ENCODE results near the gene STMND1.

Gene STMND1

DNA sequence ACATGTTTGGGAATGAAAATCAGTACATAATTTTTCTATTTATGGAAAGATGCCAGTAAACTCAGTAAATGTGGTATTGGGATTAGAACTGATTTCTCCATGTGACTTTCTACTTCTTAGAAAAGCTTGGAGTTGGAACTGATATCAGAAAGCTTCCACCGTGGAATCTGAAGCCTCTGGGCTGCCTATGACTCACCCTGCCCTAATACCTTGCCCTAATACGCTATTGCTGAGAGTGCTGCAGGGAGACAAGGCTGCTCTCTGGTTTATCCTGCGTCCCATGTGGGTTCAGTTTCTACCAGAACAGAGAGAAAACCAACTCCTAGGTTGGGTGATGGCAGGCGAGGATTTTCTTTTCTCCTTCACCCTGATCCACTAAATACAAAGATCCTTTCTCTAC, 3.3 kb upstream of the STMND1 start:
- Histone ChIP-seq H3K4ac (ENCODE audit: low read depth, low read length) (no peak overlapping the region), H3K9ac (ENCODE audit: low read length) (no peak overlapping the region), H3K27me3 (ENCODE audit: insufficient read depth, low read length, poor library complexity) (peaks cover 11% of the 10 kb centered on the region), H4K5ac (ENCODE audit: low read length) (no peak overlapping the region), H3K79me1 (ENCODE audit: low read length) (no peaks in the 10 kb centered on the region), H2AK5ac (ENCODE audit: low read length) (no peak overlapping the region), H3K56ac (ENCODE audit: low read length) (no peak overlapping the region), H3K36me3 (ENCODE audit: control insufficient read depth, insufficient read depth, low read length) (no peaks in the 10 kb centered on the region), H4K8ac (ENCODE audit: low read depth, low read length) (no peak overlapping the region), H3K27ac (ENCODE audit: low read depth, low read length) (no peak overlapping the region), H3K4me2 (ENCODE audit: low read length) (no peak overlapping the region), H3K79me2 (ENCODE audit: control insufficient read depth, insufficient read depth, low read length) (no peaks in the 10 kb centered on the region), H2BK15ac (replicated peaks; ENCODE audit: low read depth) (no peak overlapping the region), H3K23ac (ENCODE audit: low read length) (no peak overlapping the region), H3K18ac (ENCODE audit: low read length) (no peak overlapping the region), H2BK120ac (ENCODE audit: low read depth, low read length) (no peak overlapping the region), H3K4me3 (ENCODE audit: low read length) (no peak overlapping the region), H2BK5ac (ENCODE audit: low read length) (no peak overlapping the region), H3K4me1 (ENCODE audit: control insufficient read depth, low read depth, low read length) (no peaks in the 10 kb centered on the region)
- WGBS (ENCODE audit: extremely low coverage, insufficient coverage, low lambda C conversion rate): no CpG with 5 or more reads among the region's 4 CpGs
- DNase-seq: peak; percentile 79

DNA sequence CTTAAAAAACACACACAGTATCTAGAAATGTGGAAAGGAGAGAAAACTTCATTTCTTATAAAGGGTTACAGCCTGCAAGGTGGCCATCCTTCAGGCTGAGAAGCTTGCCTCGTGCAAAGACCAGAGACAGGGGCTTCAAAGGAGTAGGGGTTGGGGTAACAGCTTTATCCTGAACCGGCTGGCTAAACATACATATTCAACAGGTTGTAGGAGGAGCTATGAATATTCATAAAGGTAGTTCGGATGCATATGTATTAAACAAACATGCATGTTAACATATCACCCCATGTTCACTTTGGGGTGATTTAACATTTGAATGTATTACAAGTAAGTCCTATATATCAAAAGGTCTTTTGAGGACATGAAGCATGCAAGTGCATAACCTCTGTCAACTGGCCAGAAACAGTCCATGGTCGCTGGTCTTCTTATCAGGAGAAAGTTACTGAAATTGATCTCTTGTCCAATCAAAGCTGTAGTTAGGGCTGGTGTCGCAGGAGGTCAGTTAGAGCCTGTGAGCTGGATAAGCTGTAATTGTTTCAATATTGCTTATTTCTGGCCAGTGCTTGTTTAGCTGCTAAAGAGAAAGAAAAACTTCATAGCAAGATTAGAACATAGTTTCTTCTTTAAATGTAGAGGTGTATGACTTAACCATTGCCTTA, 2.3 kb upstream of the STMND1 start:
- Histone ChIP-seq H3K18ac (ENCODE audit: low read length) (no peak overlapping the region), H3K27me3 (ENCODE audit: insufficient read depth, low read length, poor library complexity) (peaks cover 11% of the 10 kb centered on the region), H3K56ac (ENCODE audit: low read length) (no peak overlapping the region), H3K4ac (ENCODE audit: low read depth, low read length) (no peak overlapping the region), H3K9ac (ENCODE audit: low read length) (no peak overlapping the region), H3K27ac (ENCODE audit: low read depth, low read length) (no peak overlapping the region), H2BK5ac (ENCODE audit: low read length) (no peak overlapping the region), H3K79me2 (ENCODE audit: control insufficient read depth, insufficient read depth, low read length) (no peaks in the 10 kb centered on the region), H2AK5ac (ENCODE audit: low read length) (no peak overlapping the region), H3K4me3 (ENCODE audit: low read length) (no peak overlapping the region), H3K79me1 (ENCODE audit: low read length) (no peaks in the 10 kb centered on the region), H3K36me3 (ENCODE audit: control insufficient read depth, insufficient read depth, low read length) (no peaks in the 10 kb centered on the region), H3K4me2 (ENCODE audit: low read length) (no peak overlapping the region), H2BK15ac (replicated peaks; ENCODE audit: low read depth) (no peak overlapping the region), H4K5ac (ENCODE audit: low read length) (no peak overlapping the region), H3K23ac (ENCODE audit: low read length) (no peak overlapping the region), H2BK120ac (ENCODE audit: low read depth, low read length) (no peak overlapping the region), H3K4me1 (ENCODE audit: control insufficient read depth, low read depth, low read length) (no peaks in the 10 kb centered on the region), H4K8ac (ENCODE audit: low read depth, low read length) (no peak overlapping the region)
- DNase-seq: no peak
- no CpG with 5 or more reads among the region's 5 CpGs for WGBS (ENCODE audit: extremely low coverage, insufficient coverage, low lambda C conversion rate)

DNA sequence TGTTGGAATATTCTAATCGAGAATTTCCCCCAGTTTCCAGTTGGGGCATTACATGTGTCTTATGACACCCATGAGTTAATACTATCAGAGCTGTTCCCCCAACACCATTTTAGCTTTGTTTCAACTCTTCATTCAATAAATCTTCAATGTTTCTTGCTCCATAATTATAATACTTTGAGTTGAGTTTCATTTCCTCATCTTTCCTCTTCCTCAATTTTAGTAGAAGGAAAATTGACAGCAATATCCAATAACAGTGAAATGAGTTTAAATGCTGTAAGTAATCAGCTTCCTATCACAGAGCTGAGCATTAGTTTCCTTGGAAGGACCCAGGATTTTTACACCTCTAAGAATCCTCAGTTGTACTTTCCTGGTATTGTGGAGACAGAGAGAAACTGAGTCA, 1.0 kb upstream of the STMND1 start:
- WGBS (ENCODE audit: extremely low coverage, insufficient coverage, low lambda C conversion rate): no CpG with 5 or more reads among the region's 1 CpG
- Histone ChIP-seq H2AK5ac (ENCODE audit: low read length) (no peak overlapping the region), H2BK5ac (ENCODE audit: low read length) (no peak overlapping the region), H3K18ac (ENCODE audit: low read length) (no peak overlapping the region), H3K36me3 (ENCODE audit: control insufficient read depth, insufficient read depth, low read length) (no peaks in the 10 kb centered on the region), H4K5ac (ENCODE audit: low read length) (no peak overlapping the region), H3K4me2 (ENCODE audit: low read length) (no peak overlapping the region), H3K27ac (ENCODE audit: low read depth, low read length) (no peak overlapping the region), H3K79me1 (ENCODE audit: low read length) (no peaks in the 10 kb centered on the region), H3K56ac (ENCODE audit: low read length) (no peak overlapping the region), H2BK120ac (ENCODE audit: low read depth, low read length) (no peak overlapping the region), H3K9ac (ENCODE audit: low read length) (no peak overlapping the region), H3K4me3 (ENCODE audit: low read length) (no peak overlapping the region), H3K4ac (ENCODE audit: low read depth, low read length) (no peak overlapping the region), H3K23ac (ENCODE audit: low read length) (no peak overlapping the region), H4K8ac (ENCODE audit: low read depth, low read length) (no peak overlapping the region), H3K4me1 (ENCODE audit: control insufficient read depth, low read depth, low read length) (no peaks in the 10 kb centered on the region), H2BK15ac (replicated peaks; ENCODE audit: low read depth) (no peak overlapping the region), H3K27me3 (ENCODE audit: insufficient read depth, low read length, poor library complexity) (peaks cover 11% of the 10 kb centered on the region), H3K79me2 (ENCODE audit: control insufficient read depth, insufficient read depth, low read length) (no peaks in the 10 kb centered on the region)
- DNase-seq: no peak

DNA sequence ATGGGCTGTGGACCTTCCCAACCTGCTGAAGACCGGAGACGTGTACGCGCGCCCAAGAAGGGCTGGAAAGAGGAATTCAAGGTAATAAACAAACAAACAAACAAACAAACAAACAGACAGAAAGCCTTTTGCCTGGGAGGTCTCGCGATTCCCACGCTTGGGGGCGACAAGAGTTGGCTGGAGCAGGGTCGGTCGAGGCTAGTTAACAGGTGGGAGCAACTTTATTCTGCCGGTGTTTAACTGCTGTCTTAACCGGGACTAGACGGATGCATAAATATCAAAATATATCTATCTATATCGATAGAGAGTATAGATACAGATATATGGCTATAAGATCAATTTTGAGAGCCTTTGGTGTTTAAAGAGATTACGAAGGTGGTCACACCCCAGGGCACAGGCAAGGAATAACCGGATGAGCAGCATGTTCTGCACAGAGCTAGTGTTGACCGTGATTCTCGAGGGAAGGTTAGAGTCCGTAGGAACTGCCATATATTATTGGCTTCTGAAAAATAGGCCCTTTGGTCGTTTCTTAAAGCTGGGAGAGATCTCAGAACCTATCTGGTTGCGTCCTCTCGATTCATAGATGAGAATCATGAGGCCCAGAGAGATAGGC, 514 bp downstream of the STMND1 start:
- Histone ChIP-seq H2BK5ac (ENCODE audit: low read length) (no peak overlapping the region), H4K8ac (ENCODE audit: low read depth, low read length) (no peak overlapping the region), H4K5ac (ENCODE audit: low read length) (no peak overlapping the region), H2BK120ac (ENCODE audit: low read depth, low read length) (no peak overlapping the region), H3K4me3 (ENCODE audit: low read length) (peak overlapping the region; percentile 25), H3K79me2 (ENCODE audit: control insufficient read depth, insufficient read depth, low read length) (no peaks in the 10 kb centered on the region), H3K56ac (ENCODE audit: low read length) (peak overlapping the region; percentile 73), H3K27ac (ENCODE audit: low read depth, low read length) (no peak overlapping the region), H3K4ac (ENCODE audit: low read depth, low read length) (no peak overlapping the region), H3K36me3 (ENCODE audit: control insufficient read depth, insufficient read depth, low read length) (no peaks in the 10 kb centered on the region), H3K4me2 (ENCODE audit: low read length) (peak overlapping the region; percentile 61), H3K23ac (ENCODE audit: low read length) (peak overlapping the region; percentile 24), H3K79me1 (ENCODE audit: low read length) (no peaks in the 10 kb centered on the region), H3K18ac (ENCODE audit: low read length) (no peak overlapping the region), H3K9ac (ENCODE audit: low read length) (peak overlapping the region; percentile 32), H2BK15ac (replicated peaks; ENCODE audit: low read depth) (no peak overlapping the region), H3K4me1 (ENCODE audit: control insufficient read depth, low read depth, low read length) (no peaks in the 10 kb centered on the region), H3K27me3 (ENCODE audit: insufficient read depth, low read length, poor library complexity) (peaks cover 11% of the 10 kb centered on the region), H2AK5ac (ENCODE audit: low read length) (no peak overlapping the region)
- WGBS (ENCODE audit: extremely low coverage, insufficient coverage, low lambda C conversion rate): no CpG with 5 or more reads among the region's 23 CpGs
- DNase-seq: no peak

DNA sequence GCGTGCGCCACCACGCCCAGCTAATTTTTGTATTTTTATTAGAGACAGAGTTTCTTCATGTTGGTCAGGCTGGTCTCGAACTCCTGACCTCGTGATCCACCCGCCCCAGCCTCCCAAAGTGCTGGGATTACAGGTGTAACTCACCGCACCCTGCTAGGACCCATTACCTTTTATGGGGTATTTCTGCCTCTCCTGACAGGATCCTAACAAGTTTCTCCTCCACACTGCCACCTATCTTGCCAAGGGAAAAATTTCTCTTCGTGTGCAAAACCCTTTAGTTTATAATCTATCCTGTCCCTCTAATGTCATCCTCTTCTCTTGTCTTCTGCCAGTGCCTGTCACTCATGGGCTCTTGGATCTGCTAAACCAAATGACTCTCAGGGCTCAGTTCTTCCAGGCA, 1.9 kb downstream of the STMND1 start:
- no peaks in the 10 kb centered on the region for H3K79me2 ChIP-seq (ENCODE audit: control insufficient read depth, insufficient read depth, low read length)
- no peak overlapping the region for H3K18ac ChIP-seq (ENCODE audit: low read length)

DNA sequence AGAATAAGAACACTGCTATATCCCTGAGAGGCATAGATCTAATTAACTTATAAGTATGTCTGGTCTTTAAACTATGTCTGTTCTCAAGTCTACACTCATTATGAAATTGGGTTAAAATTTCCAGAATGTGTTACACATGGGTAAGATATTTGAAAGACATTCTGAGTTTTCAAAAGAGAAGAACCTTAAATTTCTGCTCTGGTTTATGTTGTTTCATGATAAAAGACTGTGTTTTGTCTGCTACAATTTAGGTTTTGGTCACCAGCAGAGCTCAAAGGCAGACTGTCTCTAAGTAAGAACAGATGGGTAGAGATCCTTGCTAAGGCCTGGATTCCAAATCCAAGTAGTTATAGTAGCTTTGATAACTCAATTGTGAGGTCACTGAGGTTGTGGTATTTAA, 6.0 kb downstream of the STMND1 start:
- Histone ChIP-seq H3K36me3 (ENCODE audit: control insufficient read depth, insufficient read depth, low read length) (no peaks in the 10 kb centered on the region), H3K27ac (ENCODE audit: low read depth, low read length) (no peak overlapping the region), H2BK15ac (replicated peaks; ENCODE audit: low read depth) (no peak overlapping the region), H2BK120ac (ENCODE audit: low read depth, low read length) (no peak overlapping the region), H3K4me1 (ENCODE audit: control insufficient read depth, low read depth, low read length) (no peaks in the 10 kb centered on the region), H3K56ac (ENCODE audit: low read length) (no peak overlapping the region), H4K8ac (ENCODE audit: low read depth, low read length) (no peak overlapping the region), H3K9ac (ENCODE audit: low read length) (no peak overlapping the region), H3K18ac (ENCODE audit: low read length) (no peak overlapping the region), H3K23ac (ENCODE audit: low read length) (no peak overlapping the region), H2AK5ac (ENCODE audit: low read length) (no peak overlapping the region), H3K4me2 (ENCODE audit: low read length) (no peak overlapping the region), H3K79me2 (ENCODE audit: control insufficient read depth, insufficient read depth, low read length) (no peaks in the 10 kb centered on the region), H3K79me1 (ENCODE audit: low read length) (no peaks in the 10 kb centered on the region), H3K4ac (ENCODE audit: low read depth, low read length) (no peak overlapping the region), H3K4me3 (ENCODE audit: low read length) (no peak overlapping the region), H2BK5ac (ENCODE audit: low read length) (no peak overlapping the region), H3K27me3 (ENCODE audit: insufficient read depth, low read length, poor library complexity) (peaks cover 3% of the 10 kb centered on the region), H4K5ac (ENCODE audit: low read length) (no peak overlapping the region)
- DNase-seq: no peak

More for the DNA sequence above, 1.9 kb downstream of the STMND1 start:
- Histone ChIP-seq H2BK15ac (replicated peaks; ENCODE audit: low read depth) (no peak overlapping the region), H4K8ac (ENCODE audit: low read depth, low read length) (no peak overlapping the region), H3K27ac (ENCODE audit: low read depth, low read length) (no peak overlapping the region), H2AK5ac (ENCODE audit: low read length) (no peak overlapping the region), H3K36me3 (ENCODE audit: control insufficient read depth, insufficient read depth, low read length) (no peaks in the 10 kb centered on the region), H3K4ac (ENCODE audit: low read depth, low read length) (no peak overlapping the region), H3K56ac (ENCODE audit: low read length) (no peak overlapping the region), H3K9ac (ENCODE audit: low read length) (no peak overlapping the region), H2BK120ac (ENCODE audit: low read depth, low read length) (no peak overlapping the region), H4K5ac (ENCODE audit: low read length) (no peak overlapping the region), H3K4me3 (ENCODE audit: low read length) (no peak overlapping the region), H3K4me2 (ENCODE audit: low read length) (no peak overlapping the region), H3K27me3 (ENCODE audit: insufficient read depth, low read length, poor library complexity) (peaks cover 11% of the 10 kb centered on the region), H3K79me1 (ENCODE audit: low read length) (no peaks in the 10 kb centered on the region), H3K23ac (ENCODE audit: low read length) (no peak overlapping the region), H2BK5ac (ENCODE audit: low read length) (no peak overlapping the region), H3K4me1 (ENCODE audit: control insufficient read depth, low read depth, low read length) (no peaks in the 10 kb centered on the region)
- WGBS (ENCODE audit: extremely low coverage, insufficient coverage, low lambda C conversion rate): no CpG with 5 or more reads among the region's 8 CpGs
- DNase-seq: peak; percentile 58

All from mesendoderm (in vitro differentiated cells).